ENCODE measurements around the gene TGM5.

DNA sequence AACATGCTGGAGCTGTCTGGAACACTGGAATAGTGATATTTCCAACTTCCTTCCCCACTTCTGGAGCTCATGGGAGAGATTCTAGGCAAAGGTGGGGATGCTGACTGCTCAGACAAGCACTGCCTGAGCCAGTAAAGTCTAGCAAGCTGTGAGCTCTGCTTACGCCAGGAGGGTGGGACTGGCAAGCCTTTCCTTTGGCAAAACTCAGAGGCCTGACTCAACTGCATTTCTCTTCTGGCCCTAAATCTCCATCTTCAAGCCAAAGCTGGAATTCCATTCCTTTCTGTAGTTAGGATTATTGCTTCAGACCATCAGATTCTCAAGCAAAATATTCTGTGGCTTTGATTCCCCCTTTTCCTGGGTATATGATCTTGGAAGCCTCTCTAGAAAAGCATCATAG lies 25.6 kb downstream of the TGM5 start:
- TF ChIP-seq POLR2A (IDR thresholded peaks at IDR 0.05) (no peak), CTCF (IDR thresholded peaks at IDR 0.05) (no peak)
